ENCODE measurements around the gene NKD2. TPM values are rescaled to one million over a fixed set of nuclear protein-coding genes. Genes with fewer than 3 reads are reported as not detected.

The NKD2 gene
- total and polyA plus RNA-seq, 11 donors: 0.56 to 6.6 (median 2.3) TPM

DNA sequence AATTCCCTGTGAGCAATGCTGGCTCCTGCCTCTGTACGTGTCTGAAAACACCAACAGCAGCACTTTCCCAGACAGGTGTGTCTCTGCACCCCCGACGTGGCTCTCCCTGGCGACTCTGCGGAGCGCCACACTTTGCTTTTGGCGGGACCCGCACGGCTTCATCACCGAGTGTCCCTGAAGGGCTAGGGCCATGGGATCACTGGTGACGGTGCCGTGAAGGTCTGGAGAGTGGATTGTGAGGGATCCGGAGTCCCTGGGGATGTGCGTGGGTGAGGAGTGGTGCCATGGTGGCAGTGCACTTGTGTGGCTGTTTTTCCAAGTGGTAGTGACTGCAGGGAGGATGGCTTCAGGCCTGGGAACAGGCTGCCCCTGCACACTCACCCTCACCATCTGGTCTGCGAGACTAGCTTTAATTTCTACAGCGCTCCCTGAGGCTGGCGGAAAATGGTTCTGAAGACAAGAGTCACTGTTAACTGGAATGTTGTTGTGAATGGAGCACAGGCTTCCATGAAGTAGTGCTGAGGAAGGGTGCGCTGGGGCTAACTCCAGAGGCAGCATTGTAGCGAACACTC, 3.2 kb downstream of the NKD2 start:
- TF ChIP-seq POLR2A (IDR thresholded peaks at IDR 0.05) (no peak), CTCF (IDR thresholded peaks at IDR 0.05) (no peak)
- WGBS, 4 donors: 93 to 99% (median 95%) methylated on average over 15 to 19 of the region's 19 CpGs
- Histone ChIP-seq H3K27ac (no peak overlapping the region), H3K4me3 (no peak overlapping the region), H3K4me1 (peaks cover 0 to 30% (median 18%) of the 10 kb centered on the region in 12 donors), H3K9me3 (no peaks in the 10 kb centered on the region), H3K27me3 (peaks cover 6 to 36% (median 11%) of the 10 kb centered on the region in 9 donors), H3K36me3 (no peaks in the 10 kb centered on the region)
- ATAC-seq (no peak), DNase-seq (peak in 3 of 5 donors; percentile 12 to 27 (median 13))
- intact Hi-C loops (cut with DNase I): loop anchor here in 2 of 10 donors (1.0 to 5.0 kb wide), 2 partner anchors 47 to 125 kb away; no protein-coding TSS in a partner anchor

DNA sequence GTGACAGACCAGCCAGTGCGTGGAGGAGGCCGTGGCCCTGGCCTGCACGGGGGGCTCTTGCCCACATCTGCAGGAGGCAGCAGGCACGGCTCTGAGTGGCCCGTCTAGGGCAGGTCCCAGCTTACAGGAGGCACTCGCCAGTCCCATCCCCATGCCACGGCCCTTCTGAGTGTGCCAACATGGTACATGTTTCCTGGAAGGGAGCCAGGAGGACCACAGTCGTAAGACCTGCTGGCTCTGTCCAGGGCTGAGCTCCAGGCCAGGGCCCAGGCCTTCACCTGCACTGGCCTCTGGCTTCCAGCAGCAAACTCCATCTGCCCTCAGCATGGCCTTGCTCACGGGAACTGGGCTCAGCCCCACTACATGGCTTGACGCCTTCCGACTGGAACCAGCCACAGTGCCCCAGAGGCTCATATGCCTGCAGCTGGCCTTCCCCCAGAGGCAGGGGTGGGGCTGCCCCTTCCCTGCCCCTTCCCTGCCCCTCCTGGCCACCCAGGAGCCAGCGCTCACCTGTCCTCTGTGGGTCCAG, 3.8 kb downstream of the NKD2 start:
- WGBS, 4 donors: 89 to 93% (median 90%) methylated on average over 11 to 12 of the region's 12 CpGs
- peaks cover 6 to 33% (median 11%) of the 10 kb centered on the region in 9 donors for H3K27me3 ChIP-seq

DNA sequence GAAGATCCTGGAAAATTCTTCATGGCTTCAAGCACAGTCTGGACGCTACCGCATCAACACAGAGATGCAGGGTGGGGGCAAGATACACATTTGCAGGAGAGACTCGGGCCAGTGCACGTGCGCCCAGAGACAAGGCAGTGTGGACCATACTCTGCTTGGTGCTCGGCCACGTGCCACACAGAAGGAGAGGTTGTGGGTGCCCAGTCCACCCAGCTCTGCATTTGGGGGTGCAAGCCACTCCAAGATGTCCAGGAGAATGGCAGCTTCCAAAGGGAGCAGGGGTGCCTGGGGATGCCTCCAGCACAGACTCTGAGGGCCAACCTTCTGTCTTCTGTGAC, 4.3 kb downstream of the NKD2 start:
- no peak overlapping the region for H3K4me3 ChIP-seq
- intact Hi-C loops (cut with DNase I): loop anchor here in 1 of 10 donors (5.0 kb wide), 1 partner anchor 124 kb away; no protein-coding TSS in a partner anchor
- no peak overlapping the region for H3K27ac ChIP-seq
- H3K9me3 ChIP-seq: no peaks in the 10 kb centered on the region
- no peak for TF ChIP-seq CTCF (IDR thresholded peaks at IDR 0.05)
- TF ChIP-seq POLR2A (IDR thresholded peaks at IDR 0.05): no peak
- WGBS, 4 donors: 94 to 97% (median 96%) methylated on average over 7 of the region's 7 CpGs
- peaks cover 6 to 28% (median 11%) of the 10 kb centered on the region in 9 donors for H3K27me3 ChIP-seq
- DNase-seq (peak in 2 of 5 donors; percentile 10 to 43), ATAC-seq (no peak)
- peaks cover 0 to 30% (median 18%) of the 10 kb centered on the region in 12 donors for H3K4me1 ChIP-seq
- H3K36me3 ChIP-seq: no peaks in the 10 kb centered on the region

More for the DNA sequence above, 3.8 kb downstream of the NKD2 start:
- ATAC-seq: no peak
- no peaks in the 10 kb centered on the region for H3K36me3 ChIP-seq
- peak in 3 of 5 donors; percentile 16 to 51 (median 26) for DNase-seq
- no peak overlapping the region for H3K4me3 ChIP-seq
- no peak overlapping the region for H3K27ac ChIP-seq
- TF ChIP-seq POLR2A (IDR thresholded peaks at IDR 0.05): no peak
- no peak for TF ChIP-seq CTCF (IDR thresholded peaks at IDR 0.05)
- H3K9me3 ChIP-seq: no peaks in the 10 kb centered on the region
- peaks cover 0 to 30% (median 18%) of the 10 kb centered on the region in 12 donors for H3K4me1 ChIP-seq
- intact Hi-C loops (cut with DNase I): loop anchor here in 1 of 10 donors (5.0 kb wide), 1 partner anchor 125 kb away; no protein-coding TSS in a partner anchor

DNA sequence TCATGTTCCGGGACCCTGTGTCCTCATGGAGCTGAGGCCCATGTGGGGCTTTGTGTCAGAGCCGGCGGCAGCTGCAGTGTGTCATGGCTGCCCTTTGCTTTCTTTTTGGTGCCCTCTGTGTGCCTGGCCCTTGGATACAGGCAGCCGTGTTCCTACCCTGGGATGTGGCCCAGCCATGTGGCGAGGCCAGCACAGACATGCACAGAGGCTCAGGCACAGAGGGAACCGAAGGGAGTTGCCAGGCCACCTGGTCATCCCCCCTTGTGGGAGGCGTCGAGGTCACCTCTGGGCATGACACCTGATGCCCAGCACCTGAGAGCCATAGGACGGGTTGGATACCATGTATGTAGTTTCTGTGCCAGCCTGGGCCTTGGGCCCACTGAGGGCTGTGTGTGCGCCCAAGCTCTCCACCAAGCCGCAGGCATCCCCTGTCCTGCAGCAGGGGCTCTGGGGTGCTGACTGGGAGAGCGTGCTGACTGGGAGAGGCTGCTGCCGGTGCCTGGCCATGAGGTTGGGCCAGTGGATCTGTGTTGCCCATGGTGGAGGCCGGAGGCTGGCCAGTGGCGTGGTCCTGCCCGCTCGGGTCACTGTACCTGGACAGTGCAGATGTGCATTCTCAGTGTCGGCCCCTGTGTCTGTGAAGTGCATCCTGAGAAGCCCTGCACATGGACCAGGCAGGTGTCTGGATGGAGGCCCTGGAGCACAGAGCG, 4.8 kb downstream of the NKD2 start:
- ATAC-seq (no peak), DNase-seq (peak in 3 of 5 donors; percentile 19 to 50 (median 20))
- Histone ChIP-seq H3K9me3 (no peaks in the 10 kb centered on the region), H3K4me1 (peaks cover 0 to 26% (median 16%) of the 10 kb centered on the region in 12 donors), H3K4me3 (no peak overlapping the region), H3K27ac (no peak overlapping the region), H3K27me3 (peaks cover 6 to 22% (median 11%) of the 10 kb centered on the region in 9 donors), H3K36me3 (no peaks in the 10 kb centered on the region)
- intact Hi-C loops (cut with DNase I): loop anchor here in 1 of 10 donors (5.0 kb wide), 1 partner anchor 124 kb away; no protein-coding TSS in a partner anchor
- 93 to 100% (median 95%) methylated on average over 7 to 19 of the region's 19 CpGs for WGBS, 4 donors
- TF ChIP-seq POLR2A (IDR thresholded peaks at IDR 0.05) (no peak), CTCF (IDR thresholded peaks at IDR 0.05) (no peak)
